GM12878 (cell line): ENCODE data around the gene TCTN1. TPM values are rescaled to one million over a fixed set of nuclear protein-coding genes. Genes with fewer than 3 reads are reported as not detected.

ENCODE experiments used
- BMI1 ChIP-seq: fragments of 450-650 bp; IDR thresholded peaks from 2 replicates; pipeline ENCODE4 v1.6.1; 2016; ENCODE audit warnings: mild to moderate bottlenecking, moderate library complexity, borderline replicate concordance
- BRCA1 ChIP-seq: IDR thresholded peaks from 2 replicates; pipeline ENCODE4 v1.6.1; 2011; ENCODE audit warnings: low read depth, low read length, improper control_type of control experiment
- CEBPB ChIP-seq, 2 experiments: fragments of 150-350 bp in 1 of 2; IDR thresholded peaks; 2 replicates each; pipeline ENCODE4 v1.6.1; 2012 to 2014; ENCODE audit warnings: low read depth in 2 of 2, low read length in 2 of 2, borderline replicate concordance in 1 of 2, inconsistent platforms in 1 of 2
- CEBPZ ChIP-seq: fragments of 150-350 bp; IDR thresholded peaks from 2 replicates; pipeline ENCODE4 v1.6.1; 2016; ENCODE audit warnings: low read depth, low read length
- E2F8 ChIP-seq: fragments of 450-650 bp; IDR thresholded peaks from 2 replicates; pipeline ENCODE4 v1.6.1; 2018; ENCODE audit warnings: mild to moderate bottlenecking, low read depth, moderate library complexity; ENCODE audit not compliant: partially characterized antibody
- EED ChIP-seq: sonication (generic); IDR thresholded peaks from 2 replicates; pipeline ENCODE4 v1.6.1; 2016; ENCODE audit warnings: antibody characterized with exemption, low read depth
- FOXK2 ChIP-seq: fragments of 450-650 bp; IDR thresholded peaks from 2 replicates; pipeline ENCODE4 v1.6.1; 2017; ENCODE audit warnings: mild to moderate bottlenecking, moderate library complexity
- HDAC6 ChIP-seq: fragments of 200-600 bp; sonication (generic); IDR thresholded peaks from one replicate; pipeline ENCODE4 v1.8.0; 2017; ENCODE audit warnings: antibody characterized with exemption; ENCODE audit not compliant: unreplicated experiment
- IKZF1 ChIP-seq: fragments of 450-650 bp; conservative IDR thresholded peaks from 2 replicates; pipeline ENCODE4 v1.6.1; 2017; ENCODE audit warnings: antibody characterized with exemption, mild to moderate bottlenecking
- JUNB ChIP-seq: IDR thresholded peaks from 2 replicates; pipeline ENCODE4 v1.6.1; 2016; ENCODE audit warnings: antibody characterized with exemption, mild to moderate bottlenecking
- MEF2B ChIP-seq: fragments of 450-650 bp; IDR thresholded peaks from 2 replicates; pipeline ENCODE4 v1.6.1; 2018; ENCODE audit warnings: mild to moderate bottlenecking, moderate library complexity; ENCODE audit not compliant: partially characterized antibody, poor library complexity, severe bottlenecking
- PAX8 ChIP-seq: fragments of 450-650 bp; IDR thresholded peaks from 2 replicates; pipeline ENCODE4 v1.6.1; 2017; ENCODE audit warnings: mild to moderate bottlenecking, moderate library complexity
- RELB ChIP-seq: fragments of 450-650 bp; IDR thresholded peaks from 2 replicates; pipeline ENCODE4 v1.6.1; 2017; ENCODE audit warnings: low read depth, mild to moderate bottlenecking, moderate library complexity
- SMARCA5 ChIP-seq: fragments of 450-650 bp; IDR thresholded peaks from 2 replicates; pipeline ENCODE4 v1.6.1; 2017; ENCODE audit warnings: mild to moderate bottlenecking
- ZBTB11 ChIP-seq: fragments of 450-650 bp; formaldehyde crosslinking; IDR thresholded peaks from 2 replicates; pipeline ENCODE4 v1.5.0; 2022; ENCODE audit warnings: mild to moderate bottlenecking, missing genetic modification characterization
- ZBTB33 ChIP-seq: fragments of 450-650 bp; IDR thresholded peaks from 2 replicates; pipeline ENCODE4 v1.6.1; 2017; ENCODE audit warnings: mild to moderate bottlenecking
- polyA plus RNA-seq, 11 experiments: library from polyadenylated mRNA; depleted of rRNA in 4 of 11; unstranded in 6 of 11; stranded (reverse) in 5 of 11; fragments of >200 nt; fragmentation: Nextera tagmentation in 4 of 11; fragmentation: Illumina TruSeq in 1 of 11; extraction: Ambion mirVana in 4 of 11; extraction: Trizol in 1 of 11; gene quantifications; 1 replicate in 1 of 11; 2 replicates in 10 of 11; pipeline versions ENCODE4 v1.2.1 to v1.2.3, GENCODE V29; 2011 to 2016; ENCODE audit warnings: inconsistent platforms in 2 of 11, missing spikeins in 2 of 11, low read depth in 1 of 11
- total RNA-seq, 4 experiments: library from RNA; depleted of rRNA in 3 of 4; stranded (reverse); fragments of >200 nt in 3 of 4; fragmentation: Illumina TruSeq in 1 of 4; extraction: Trizol in 1 of 4; gene quantifications; 2 replicates each; pipeline versions ENCODE4 v1.2.1 to v1.2.3, GENCODE V29; 2013 to 2021

Gene TCTN1
- total and polyA plus RNA-seq, 10 of the 15 experiments (the other 5 are each of a cell fraction or from before 2014, with no cell fraction given) = 8.8 to 23.5 (median 15.3) TPM

GRCh38 chr12:110694330-110694901 lies 80.5 kb downstream of the TCTN1 start (continued):
- TF ChIP-seq ZBTB33 (no peak), MEF2B (no peak), RELB (no peak), E2F8 (no peak), ZBTB11 (CRISPR knock-in tag) (no peak), HDAC6 (no peak), IKZF1 (peak; percentile 60), JUNB (no peak), SMARCA5 (no peak), FOXK2 (no peak), PAX8 (no peak), BMI1 (no peak), CEBPZ (no peak), CEBPB (IDR thresholded peaks at IDR 0.05; ENCODE audit: borderline replicate concordance in 1 of 2, low read depth in 2 of 2, low read length in 2 of 2) (no peak), BRCA1 (no peak), EED (peak; percentile 19; the same call in 1 of the 2 replicates)
